ENCODE results near the gene TMF1. TPM values are rescaled to one million over a fixed set of nuclear protein-coding genes. Genes with fewer than 3 reads are reported as not detected.

TMF1 gene
- polyA plus RNA-seq, 1 of the 3 experiments (the other 2 are of a cell fraction): 3.2 TPM

DNA sequence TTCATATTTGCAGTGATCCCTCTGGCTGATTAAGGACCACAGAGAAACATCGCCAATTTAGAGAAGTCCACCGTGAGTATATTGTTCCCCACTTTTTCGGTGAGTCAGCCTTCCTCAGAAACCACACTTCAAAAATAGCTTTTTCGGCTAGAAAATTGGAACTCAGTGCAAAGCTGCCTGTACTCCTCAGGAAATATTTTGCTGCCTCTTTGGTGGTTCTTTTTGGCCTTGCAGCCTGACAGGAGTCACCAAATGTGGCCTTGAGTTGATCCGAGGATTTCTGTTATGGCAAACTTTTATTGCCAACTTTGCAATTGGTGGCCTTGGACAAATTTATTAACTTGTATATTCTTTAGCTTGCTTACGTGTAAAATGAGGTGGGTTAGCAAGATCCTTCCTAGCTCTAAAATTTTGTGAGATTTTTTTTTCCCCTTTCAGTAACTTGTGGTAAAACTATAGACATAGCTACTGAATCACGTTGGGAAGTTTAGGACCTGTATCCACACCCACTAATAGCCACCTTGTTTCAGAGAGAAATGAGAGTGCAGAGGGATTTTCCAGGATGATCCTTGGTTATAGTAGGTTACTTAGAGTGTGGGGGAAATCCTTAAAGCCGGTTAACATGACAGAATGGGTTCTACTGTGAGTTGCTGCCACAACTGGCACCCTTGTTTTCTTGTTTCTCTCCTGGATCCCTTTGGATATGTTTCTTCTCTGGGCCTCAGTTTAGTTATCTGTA, 42.5 kb upstream of the TMF1 start:
- Histone ChIP-seq H3K9me2 (no peaks in the 10 kb centered on the region), H3K9me3 (no peaks in the 10 kb centered on the region), H3K9ac (no peak overlapping the region), H3K4me2 (peak overlapping the region; percentile 57), H3K4me1 (ENCODE audit: control insufficient read depth in 1 of 2, insufficient read depth in 2 of 2, low read depth in 1 of 2, low read length in 1 of 2) (peaks cover 0 to 17% of the 10 kb centered on the region in 2 experiments; a peak in 3 of 4 replicates), H3K27me3 (ENCODE audit: insufficient read depth) (no peaks in the 10 kb centered on the region), H3K27ac (ENCODE audit: low read depth in 2 of 2, low read length in 1 of 2) (peak overlapping the region in 1 of 2 experiments; percentile 75; a peak in 2 of 4 replicates), H3F3A (replicated peaks; ENCODE audit: insufficient read depth) (peaks cover 24% of the 10 kb centered on the region), H2AFZ (ENCODE audit: low read depth) (no peak overlapping the region), H4K20me1 (ENCODE audit: insufficient read depth) (peaks cover 54% of the 10 kb centered on the region), H3K4me3 (ENCODE audit: low read depth in 2 of 2, low read length in 1 of 2) (no peak overlapping the region; a peak in 1 of 4 replicates), H3K36me3 (replicated peaks in 1 of 2; ENCODE audit: control insufficient read depth in 1 of 2, insufficient read depth in 2 of 2, low read length in 1 of 2) (peaks cover 0 to 28% of the 10 kb centered on the region in 2 experiments), H3K79me2 (ENCODE audit: insufficient read depth) (peaks cover 89% of the 10 kb centered on the region)
- ChIA-PET POLR2A (no interaction called here), CTCF (interaction anchor here (2.4 kb wide), 1 partner anchor 26 kb away, joined by 8 read pairs; no protein-coding TSS in a partner anchor)
- DNase-seq: no peak
- 48% methylated on average over 8 of the region's 8 CpGs for WGBS (ENCODE audit: low lambda C conversion rate)
- TF ChIP-seq TCF12 (IDR thresholded peaks at IDR 0.05) (peak; percentile 6; the same call in 1 of the 2 replicates), TEAD4 (IDR thresholded peaks at IDR 0.05; ENCODE audit: borderline replicate concordance, insufficient read depth) (no peak), FOSL2 (IDR thresholded peaks at IDR 0.05; ENCODE audit: borderline replicate concordance, low read depth) (peak; percentile 42; the same call in 1 of the 2 replicates)

DNA sequence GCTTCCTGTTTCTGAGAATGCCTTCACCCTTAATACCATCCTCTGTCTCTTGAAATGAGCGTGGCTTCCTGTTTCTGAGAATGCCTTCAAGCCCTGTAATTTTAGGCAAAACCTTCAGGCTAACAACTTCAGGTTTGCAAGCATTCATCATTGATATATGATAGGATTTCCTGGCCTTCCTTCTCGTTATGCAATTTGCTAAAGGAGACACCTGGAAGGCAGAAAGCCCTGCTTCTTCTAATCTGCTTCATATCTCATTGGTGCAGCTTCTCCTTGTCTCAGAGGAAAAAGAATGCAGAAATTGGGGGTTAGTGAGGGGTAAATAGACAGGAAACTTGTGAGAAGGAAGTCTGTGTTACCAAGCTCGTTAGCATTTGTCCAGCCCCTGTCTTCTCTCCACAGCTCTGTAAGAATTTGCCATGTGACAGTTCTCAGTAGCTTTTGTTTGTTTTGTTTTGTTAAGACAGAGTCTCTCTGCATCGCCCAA, 39.9 kb upstream of the TMF1 start:
- Histone ChIP-seq H3K4me2 (no peak overlapping the region), H3K27me3 (ENCODE audit: insufficient read depth) (no peaks in the 10 kb centered on the region), H2AFZ (ENCODE audit: low read depth) (no peak overlapping the region), H3K4me1 (ENCODE audit: control insufficient read depth in 1 of 2, insufficient read depth in 2 of 2, low read depth in 1 of 2, low read length in 1 of 2) (peaks cover 4 to 33% of the 10 kb centered on the region in 2 experiments), H4K20me1 (ENCODE audit: insufficient read depth) (peaks cover 52% of the 10 kb centered on the region), H3K79me2 (ENCODE audit: insufficient read depth) (peaks cover 92% of the 10 kb centered on the region), H3K4me3 (ENCODE audit: low read depth in 2 of 2, low read length in 1 of 2) (no peak overlapping the region), H3K9me2 (no peaks in the 10 kb centered on the region), H3K9me3 (no peaks in the 10 kb centered on the region), H3K27ac (ENCODE audit: low read depth in 2 of 2, low read length in 1 of 2) (no peak overlapping the region), H3K9ac (no peak overlapping the region), H3F3A (replicated peaks; ENCODE audit: insufficient read depth) (peaks cover 24% of the 10 kb centered on the region), H3K36me3 (replicated peaks in 1 of 2; ENCODE audit: control insufficient read depth in 1 of 2, insufficient read depth in 2 of 2, low read length in 1 of 2) (peaks cover 0 to 35% of the 10 kb centered on the region in 2 experiments)
- ChIA-PET POLR2A (no interaction called here), CTCF (interaction anchor here (0.8 to 1.8 kb wide), 2 partner anchors 17 to 215 kb away, joined by 3 to 4 read pairs; no protein-coding TSS in a partner anchor)
- no peak for DNase-seq
- TF ChIP-seq, protein P1, sequence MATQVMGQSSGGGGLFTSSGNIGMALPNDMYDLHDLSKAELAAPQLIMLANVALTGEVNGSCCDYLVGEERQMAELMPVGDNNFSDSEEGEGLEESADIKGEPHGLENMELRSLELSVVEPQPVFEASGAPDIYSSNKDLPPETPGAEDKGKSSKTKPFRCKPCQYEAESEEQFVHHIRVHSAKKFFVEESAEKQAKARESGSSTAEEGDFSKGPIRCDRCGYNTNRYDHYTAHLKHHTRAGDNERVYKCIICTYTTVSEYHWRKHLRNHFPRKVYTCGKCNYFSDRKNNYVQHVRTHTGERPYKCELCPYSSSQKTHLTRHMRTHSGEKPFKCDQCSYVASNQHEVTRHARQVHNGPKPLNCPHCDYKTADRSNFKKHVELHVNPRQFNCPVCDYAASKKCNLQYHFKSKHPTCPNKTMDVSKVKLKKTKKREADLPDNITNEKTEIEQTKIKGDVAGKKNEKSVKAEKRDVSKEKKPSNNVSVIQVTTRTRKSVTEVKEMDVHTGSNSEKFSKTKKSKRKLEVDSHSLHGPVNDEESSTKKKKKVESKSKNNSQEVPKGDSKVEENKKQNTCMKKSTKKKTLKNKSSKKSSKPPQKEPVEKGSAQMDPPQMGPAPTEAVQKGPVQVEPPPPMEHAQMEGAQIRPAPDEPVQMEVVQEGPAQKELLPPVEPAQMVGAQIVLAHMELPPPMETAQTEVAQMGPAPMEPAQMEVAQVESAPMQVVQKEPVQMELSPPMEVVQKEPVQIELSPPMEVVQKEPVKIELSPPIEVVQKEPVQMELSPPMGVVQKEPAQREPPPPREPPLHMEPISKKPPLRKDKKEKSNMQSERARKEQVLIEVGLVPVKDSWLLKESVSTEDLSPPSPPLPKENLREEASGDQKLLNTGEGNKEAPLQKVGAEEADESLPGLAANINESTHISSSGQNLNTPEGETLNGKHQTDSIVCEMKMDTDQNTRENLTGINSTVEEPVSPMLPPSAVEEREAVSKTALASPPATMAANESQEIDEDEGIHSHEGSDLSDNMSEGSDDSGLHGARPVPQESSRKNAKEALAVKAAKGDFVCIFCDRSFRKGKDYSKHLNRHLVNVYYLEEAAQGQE (IDR thresholded peaks at IDR 0.05; ENCODE audit: low read depth, low read length): no peak
- TF ChIP-seq, protein P2, sequence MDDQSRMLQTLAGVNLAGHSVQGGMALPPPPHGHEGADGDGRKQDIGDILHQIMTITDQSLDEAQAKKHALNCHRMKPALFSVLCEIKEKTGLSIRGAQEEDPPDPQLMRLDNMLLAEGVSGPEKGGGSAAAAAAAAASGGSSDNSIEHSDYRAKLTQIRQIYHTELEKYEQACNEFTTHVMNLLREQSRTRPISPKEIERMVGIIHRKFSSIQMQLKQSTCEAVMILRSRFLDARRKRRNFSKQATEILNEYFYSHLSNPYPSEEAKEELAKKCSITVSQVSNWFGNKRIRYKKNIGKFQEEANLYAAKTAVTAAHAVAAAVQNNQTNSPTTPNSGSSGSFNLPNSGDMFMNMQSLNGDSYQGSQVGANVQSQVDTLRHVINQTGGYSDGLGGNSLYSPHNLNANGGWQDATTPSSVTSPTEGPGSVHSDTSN (IDR thresholded peaks at IDR 0.05): no peak
- WGBS (ENCODE audit: low lambda C conversion rate): 89% methylated on average over 4 of the region's 4 CpGs
